ENCODE measurements around the gene ZMIZ1.

GRCh38 chr10:79127151-79127961, 58.6 kb downstream of the ZMIZ1 start:
- TF ChIP-seq TAF1 (IDR thresholded peaks at IDR 0.05; ENCODE audit: borderline replicate concordance, insufficient read depth, low read length) = no peak
- TF ChIP-seq POLR2AphosphoS5 (IDR thresholded peaks at IDR 0.05; ENCODE audit: low read depth, low read length) = no peak
